HS-5 (cell line): ENCODE data around the gene KIF15.

ENCODE experiments used
- DNase-seq: peaks from one replicate; pipeline ENCODE4 v3.0.0-alpha.2; 2012; ENCODE audit warnings: low read depth

Gene KIF15

DNA sequence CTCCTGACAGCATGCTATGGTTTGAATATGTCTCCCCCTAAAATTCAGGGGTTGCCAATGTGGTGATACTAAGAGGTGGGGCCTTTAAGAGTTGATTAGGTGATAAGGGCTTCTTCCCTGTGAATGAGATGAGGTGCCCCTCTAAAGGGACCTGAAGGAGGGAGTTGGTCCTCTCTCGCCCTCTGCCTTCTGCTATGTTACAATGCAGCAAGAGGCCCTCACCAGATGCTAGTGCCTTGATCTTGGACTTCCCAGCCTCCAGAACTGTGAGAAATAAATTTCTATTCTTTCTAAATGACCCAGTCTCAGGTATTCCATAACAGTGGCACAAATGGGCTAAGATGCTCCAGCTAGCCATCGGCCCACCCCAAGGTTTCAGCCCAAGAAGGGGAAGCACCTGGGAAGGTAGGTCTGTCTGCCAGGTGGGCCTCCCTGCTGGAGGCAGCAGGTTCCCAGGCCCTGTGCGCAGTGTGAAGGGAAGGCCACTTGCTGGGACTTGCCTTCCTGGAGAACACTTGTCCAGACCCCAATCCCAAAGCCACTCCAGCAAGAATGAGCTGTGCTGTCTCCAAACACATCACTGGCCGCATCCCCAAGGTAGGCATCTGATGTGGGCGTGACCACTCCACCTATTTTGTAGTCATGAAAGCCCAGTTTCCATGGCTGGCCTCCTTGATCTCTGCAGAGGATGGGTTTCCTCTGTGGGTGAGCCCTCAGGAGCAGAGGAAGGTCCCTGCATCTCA lies 121.8 kb downstream of the KIF15 start:
- no peak for DNase-seq

DNA sequence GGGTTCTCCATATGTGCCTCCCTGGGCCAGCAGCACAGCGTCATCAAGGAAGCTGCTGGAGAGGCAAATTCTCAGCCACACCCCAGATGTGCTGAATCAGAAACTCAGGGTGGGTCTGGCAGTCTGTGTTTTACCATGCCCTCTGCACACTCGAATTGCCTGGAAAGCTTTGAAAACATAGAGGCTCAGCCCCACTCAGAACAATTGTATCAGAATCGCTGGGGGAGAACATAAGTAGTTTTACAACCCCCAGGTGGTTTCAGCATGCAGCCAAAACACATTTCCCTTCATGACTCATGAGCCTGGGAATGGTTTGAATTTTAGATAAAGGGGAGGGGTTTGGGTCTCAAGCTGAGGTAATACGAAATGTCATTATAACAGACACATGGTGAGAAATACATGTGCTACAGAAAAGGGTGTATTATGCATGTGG lies 122.4 kb downstream of the KIF15 start:
- peak; percentile 98 for DNase-seq

DNA sequence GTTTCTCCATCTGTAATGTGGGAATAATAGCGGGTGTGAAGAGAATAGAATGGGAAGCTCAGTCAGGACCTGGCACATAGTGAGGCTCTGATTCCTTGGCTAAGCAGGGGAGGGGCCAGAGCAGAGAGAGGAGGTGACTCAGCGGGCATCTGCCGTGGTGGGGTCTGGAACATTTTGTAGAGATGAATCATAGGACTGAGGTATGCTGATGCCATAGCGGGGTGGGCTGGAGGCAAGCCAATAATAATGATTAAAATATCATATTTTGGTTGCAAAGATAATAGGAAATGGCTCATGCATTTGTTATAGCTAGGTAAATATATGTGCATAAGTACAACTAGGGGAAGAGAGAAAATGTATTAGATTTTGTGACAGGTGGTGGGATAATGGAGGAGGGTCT lies 124.0 kb downstream of the KIF15 start:
- DNase-seq = peak; percentile 95

DNA sequence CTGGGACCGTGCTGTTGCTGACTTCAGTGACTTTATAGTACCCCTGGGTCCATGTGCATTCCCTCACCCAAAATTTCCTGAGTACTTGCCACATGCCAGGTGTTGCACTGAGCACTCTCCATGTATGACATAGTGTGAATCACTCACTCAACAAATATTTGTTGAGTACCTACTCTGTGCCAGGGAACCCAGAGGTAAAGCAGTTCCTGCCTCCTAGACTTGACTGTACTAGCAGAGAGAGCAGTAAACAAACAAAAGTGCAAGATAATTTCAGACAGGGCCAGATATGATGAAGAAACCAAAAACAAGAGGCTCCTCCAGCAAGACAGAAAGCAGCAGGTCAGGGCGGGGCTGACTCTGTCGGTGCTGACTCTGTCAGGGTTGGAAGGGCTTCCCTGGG lies 125.0 kb downstream of the KIF15 start:
- no peak for DNase-seq

DNA sequence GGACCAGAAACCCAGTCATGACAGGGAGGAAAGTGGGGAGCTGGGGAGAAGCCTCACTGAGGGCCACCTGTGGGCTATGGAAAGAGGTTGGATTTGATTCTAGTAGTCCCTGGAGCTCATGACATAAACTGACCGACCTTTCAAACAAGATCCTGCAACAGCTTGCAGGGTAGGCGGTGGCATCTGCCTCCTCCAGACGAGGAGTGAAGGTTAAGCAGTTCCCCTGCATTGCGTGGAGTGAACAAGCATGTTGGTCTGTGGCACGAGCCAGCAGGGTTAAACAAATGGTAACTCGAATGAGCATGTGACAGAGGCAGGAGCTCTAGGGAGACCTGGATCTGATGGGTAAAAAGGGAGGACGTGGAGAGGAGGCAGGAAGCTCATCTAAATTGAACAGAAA lies 125.5 kb downstream of the KIF15 start:
- no peak for DNase-seq

DNA sequence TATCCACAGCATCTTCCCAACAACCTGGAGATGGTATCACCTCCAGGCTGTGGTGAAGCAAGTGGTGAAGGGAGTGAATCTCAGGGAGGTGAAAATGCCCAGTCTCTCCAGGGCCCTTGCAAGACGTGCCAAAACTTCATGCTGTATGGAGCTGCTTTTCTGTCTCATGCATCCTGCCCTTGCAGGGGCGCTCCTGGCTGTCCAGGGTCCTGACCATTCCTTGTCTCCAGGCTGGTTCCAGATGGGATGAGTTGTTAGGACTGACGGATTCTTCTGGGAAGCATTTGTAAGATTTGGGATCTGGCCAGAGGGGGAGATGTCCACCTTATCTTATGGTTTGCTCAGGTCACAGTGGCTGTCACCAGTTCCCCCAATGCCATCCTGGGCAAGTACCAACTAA lies 128.7 kb downstream of the KIF15 start:
- no peak for DNase-seq

DNA sequence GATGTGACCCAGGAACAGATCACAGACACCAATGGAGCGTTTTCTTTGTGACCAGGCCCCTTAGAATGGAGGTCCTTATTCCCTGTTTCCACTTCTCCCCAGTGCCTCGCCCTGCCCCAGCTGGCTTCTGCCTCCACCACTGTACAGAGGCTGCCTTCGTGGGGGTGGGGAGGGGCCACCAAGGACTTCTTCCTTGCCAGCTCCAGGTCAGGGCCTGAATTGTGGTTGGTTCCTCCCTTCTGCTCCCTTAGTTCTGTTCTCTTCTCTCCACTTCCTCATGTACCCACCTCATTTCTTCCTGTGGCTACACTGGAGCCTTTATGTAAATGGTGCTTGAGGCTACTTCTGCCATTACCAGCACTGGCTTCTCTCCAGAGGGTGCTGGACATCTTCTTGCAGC lies 129.3 kb downstream of the KIF15 start:
- no peak for DNase-seq

DNA sequence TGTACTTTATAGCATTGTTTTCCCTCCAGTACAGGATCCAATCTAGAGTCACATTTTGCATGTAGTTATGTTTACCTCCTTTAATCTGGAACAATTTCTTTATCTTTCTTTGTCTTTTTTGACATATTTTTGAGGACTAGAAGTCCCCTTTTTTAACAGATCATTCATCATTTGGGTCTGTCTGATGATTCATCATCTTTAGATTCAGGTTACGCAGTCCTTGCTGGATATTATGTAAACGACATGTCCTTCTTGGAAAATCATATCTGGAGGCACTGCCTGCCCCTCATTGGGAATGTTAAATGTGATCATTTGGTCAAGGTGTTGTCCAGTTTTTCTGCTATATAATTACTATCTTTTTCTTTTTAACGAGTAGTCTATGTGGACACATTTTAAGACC lies 131.1 kb downstream of the KIF15 start:
- DNase-seq = no peak

DNA sequence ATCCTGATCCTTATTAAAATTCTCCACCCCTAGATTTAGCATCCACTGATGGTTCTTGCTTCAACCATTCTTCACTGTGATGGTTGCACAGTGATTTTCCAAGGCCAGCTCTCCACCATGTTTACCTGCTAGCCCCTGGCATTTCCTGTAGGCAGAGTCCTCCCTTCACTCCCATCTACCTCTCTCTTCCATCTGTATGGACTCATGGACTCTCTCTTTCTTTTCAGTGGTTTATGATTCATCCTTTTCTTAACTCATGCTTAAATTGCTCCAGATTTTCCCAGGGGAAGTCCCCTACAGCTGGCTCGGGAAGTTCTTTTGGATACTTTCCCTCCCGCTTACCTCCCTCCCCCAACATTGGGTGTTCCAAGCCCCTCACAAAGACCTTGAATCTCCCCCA lies 131.5 kb downstream of the KIF15 start:
- peak; percentile 63 for DNase-seq

DNA sequence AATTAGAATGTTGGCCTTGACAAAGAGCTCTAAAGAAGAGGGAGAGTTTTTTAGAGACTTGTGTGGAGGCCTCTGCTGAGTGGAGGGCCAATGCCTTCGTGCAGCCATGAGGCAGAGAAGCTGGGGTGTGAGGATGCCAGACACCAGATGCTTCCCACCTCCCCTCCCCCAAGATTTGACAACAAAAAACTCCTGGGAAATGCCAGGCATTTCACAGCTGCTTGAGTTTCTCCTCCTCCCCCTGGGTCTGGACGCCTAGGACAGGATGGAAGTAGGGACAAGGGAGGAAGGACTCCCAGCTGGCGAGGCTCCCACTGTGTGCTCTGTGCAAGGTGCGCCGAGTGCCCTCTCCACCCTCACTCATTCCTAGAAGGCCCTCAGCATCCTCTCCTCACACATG lies 132.9 kb downstream of the KIF15 start:
- no peak for DNase-seq

DNA sequence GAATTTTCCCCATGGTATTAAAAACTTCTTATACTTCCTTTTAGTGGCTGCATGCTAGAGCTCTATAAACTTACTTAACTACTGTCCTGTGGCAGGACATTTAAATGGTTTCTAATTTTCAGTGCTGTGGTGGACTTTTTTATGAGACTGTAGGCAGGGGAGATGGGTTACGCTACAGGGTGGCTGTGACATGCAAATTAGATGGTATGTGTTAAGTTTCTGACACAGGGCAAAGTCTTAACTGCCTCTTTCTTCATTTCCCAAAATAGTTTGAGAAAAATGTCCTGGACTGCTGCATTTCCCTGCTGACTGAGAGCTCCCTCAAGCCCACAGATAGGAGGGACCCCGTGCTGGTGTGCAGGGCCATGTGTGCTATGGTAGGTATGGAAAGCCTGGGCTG lies 134.8 kb downstream of the KIF15 start:
- no peak for DNase-seq

DNA sequence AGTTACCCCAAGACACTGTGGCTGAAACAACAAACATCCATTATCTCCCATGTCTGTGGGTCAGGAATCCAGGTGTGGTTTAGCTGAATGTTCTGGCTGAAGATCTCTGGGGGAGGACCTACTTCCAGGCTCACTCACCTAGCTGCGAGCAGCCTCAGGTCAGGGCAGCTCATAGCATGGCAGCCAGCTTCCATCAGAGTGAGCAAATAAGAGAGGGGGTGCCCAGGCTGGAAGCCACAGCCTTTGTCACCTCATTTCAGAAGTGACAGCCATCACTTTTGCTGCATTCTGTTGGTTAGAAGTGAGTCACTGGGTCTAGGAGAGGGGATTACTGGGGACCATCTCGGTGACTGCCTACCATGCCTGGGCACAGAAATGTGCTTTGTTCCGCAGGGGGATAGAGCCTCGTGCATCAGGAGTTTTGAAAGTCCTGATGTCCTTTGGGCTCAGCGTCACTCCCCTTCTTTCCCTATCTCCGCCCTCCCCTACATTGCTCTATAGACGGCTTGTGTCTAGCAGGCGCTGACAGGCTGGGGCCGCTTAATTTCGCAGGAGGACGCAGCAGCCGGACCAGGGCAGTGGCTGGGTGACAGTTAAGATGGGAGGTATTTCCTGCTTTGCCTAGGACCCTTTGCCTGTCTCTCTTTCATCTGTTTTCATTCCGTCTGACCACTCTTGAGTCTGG lies 138.2 kb downstream of the KIF15 start:
- DNase-seq = no peak

DNA sequence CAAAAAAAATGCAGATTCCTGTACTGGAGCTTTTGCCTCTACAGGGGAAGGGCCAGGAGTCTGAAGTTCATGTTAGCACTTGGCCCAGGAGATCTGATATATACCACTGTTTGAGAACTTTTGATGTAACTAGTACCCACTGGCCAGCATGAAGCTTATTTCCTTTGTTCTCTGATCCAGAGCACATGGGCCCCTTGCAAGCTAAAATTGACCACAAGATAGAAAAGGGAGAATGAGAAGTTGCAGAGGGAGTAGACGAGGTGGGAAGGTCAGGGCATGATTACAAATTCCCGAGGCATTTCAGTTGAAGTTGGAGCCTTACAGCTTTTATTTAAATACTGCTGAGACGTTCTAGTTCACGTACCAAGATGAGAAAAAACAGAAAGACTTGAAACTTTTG lies 141.0 kb downstream of the KIF15 start:
- no peak for DNase-seq
